HCT116 (cell line): Measurements from ENCODE around the gene ONECUT3. TPM values are rescaled to one million over a fixed set of nuclear protein-coding genes. Genes with fewer than 3 reads are reported as not detected.

ENCODE experiments used
- ATAC-seq: fragments of 200-7000 bp; cut with Tn5 transposase; 2 replicates; pipeline ENCODE4 v1.9.1; 2020; ENCODE audit warnings: mild to moderate bottlenecking, moderate library complexity
- BruUV-seq: library from RNA; stranded (reverse); fragments of 400-500 nt; replicated peaks from 2 replicates; lab custom pipeline; 2021; lab: Mats Ljungman, UMichigan
- CTCF ChIA-PET: fragments of 300-600 bp; sonication (Branson Sonifier 250); formaldehyde crosslinking; loops from one replicate; lab custom pipeline; 2021; ENCODE audit warnings: antibody characterized with exemption; lab: Charles Lee
- POLR2A ChIA-PET: fragments of 300-600, 350-600 bp; sonication (Branson Sonifier 250); formaldehyde crosslinking; loops from one replicate; lab custom pipeline; 2021; ENCODE audit warnings: antibody characterized with exemption; lab: Charles Lee
- RAD21 ChIA-PET, 2 experiments: fragments of 300-600 bp; sonication (Branson Sonifier 250); formaldehyde crosslinking; loops; one replicate each; lab custom pipeline; 2023; ENCODE audit warnings: low total read pairs in 2 of 2; ENCODE audit not compliant: uncharacterized antibody in 2 of 2, unreplicated experiment in 2 of 2, low non-redundant PET in 1 of 2; lab: Charles Lee
- DNase-seq: peaks from one replicate; pipeline ENCODE4 v3.0.0-alpha.2; 2010; ENCODE audit warnings: low read depth, low spot score
- H2AFZ ChIP-seq: fragments of 200-600 bp; shearing (Covaris generic), sonication (generic); 2 replicates; pipeline ENCODE4 v1.6.1; 2017; ENCODE audit warnings: low read depth, mixed run types, mixed read lengths, antibody characterized with exemption, low read length; ENCODE audit not compliant: poor library complexity, severe bottlenecking
- H3K27ac ChIP-seq: 2 replicates; pipeline ENCODE4 v1.5.1; 2012; ENCODE audit warnings: low read depth, low read length
- H3K27me3 ChIP-seq: fragments of 200-600 bp; sonication (generic); 2 replicates; pipeline ENCODE4 v1.6.1; 2016; ENCODE audit warnings: mixed run types, low read length, mixed read lengths; ENCODE audit not compliant: insufficient read depth
- H3K36me3 ChIP-seq, 2 experiments: fragments of 200-500 bp in 1 of 2; fragments of 200-600 bp in 1 of 2; sonication (Bioruptor generic) in 1 of 2; sonication (generic) in 1 of 2; 2 replicates each; pipeline versions ENCODE4 v1.5.1 to v1.6.1; 2014 to 2016; ENCODE audit warnings: low read length in 2 of 2, inconsistent platforms in 1 of 2, mixed read lengths in 1 of 2, mixed run types in 1 of 2; ENCODE audit not compliant: insufficient read depth in 2 of 2, control insufficient read depth in 1 of 2
- H3K4me1 ChIP-seq, 2 experiments: fragments of 200-600 bp in 1 of 2; sonication (generic) in 1 of 2; 2 replicates each; pipeline versions ENCODE4 v1.5.1 to v1.6.1; 2012 to 2017; ENCODE audit warnings: low read length in 2 of 2, inconsistent platforms in 1 of 2, mild to moderate bottlenecking in 1 of 2, mixed read lengths in 1 of 2, mixed run types in 1 of 2, moderate library complexity in 1 of 2; ENCODE audit not compliant: insufficient read depth in 2 of 2, control insufficient read depth in 1 of 2
- H3K4me2 ChIP-seq: fragments of 200-600 bp; sonication (generic); 2 replicates; pipeline ENCODE4 v1.6.1; 2017; ENCODE audit warnings: mixed run types, low read length, mixed read lengths
- H3K4me3 ChIP-seq, 2 experiments: fragments of 200-600 bp in 1 of 2; sonication (generic) in 1 of 2; replicated peaks in 1 of 2; 2 replicates each; pipeline ENCODE4 v1.5.1; 2011 to 2016; ENCODE audit warnings: low read length in 2 of 2, control low read depth in 1 of 2, low read depth in 1 of 2, mild to moderate bottlenecking in 1 of 2, mixed read lengths in 1 of 2, mixed run types in 1 of 2
- H3K79me2 ChIP-seq: fragments of 200-600 bp; sonication (generic); 2 replicates; pipeline ENCODE4 v1.6.1; 2017; ENCODE audit warnings: mild to moderate bottlenecking, mixed run types, low read length, moderate library complexity, mixed read lengths; ENCODE audit not compliant: insufficient read depth
- H3K9ac ChIP-seq: fragments of 200-600 bp; sonication (generic); 2 replicates; pipeline ENCODE4 v1.6.1; 2016; ENCODE audit warnings: low read length, mixed read lengths
- H3K9me2 ChIP-seq: fragments of 200-600 bp; sonication (generic), shearing (Covaris generic); 2 replicates; pipeline ENCODE4 v1.6.1; 2017; ENCODE audit warnings: mixed run types, mild to moderate bottlenecking, moderate library complexity; ENCODE audit not compliant: insufficient read depth
- H3K9me3 ChIP-seq, 2 experiments: fragments of 200-500 bp in 1 of 2; fragments of 200-600 bp in 1 of 2; sonication (Bioruptor generic) in 1 of 2; sonication (generic) in 1 of 2; 2 replicates each; pipeline ENCODE4 v1.6.1; 2014 to 2017; ENCODE audit warnings: low read length in 2 of 2, mixed read lengths in 2 of 2, inconsistent platforms in 1 of 2, low read depth in 1 of 2, mild to moderate bottlenecking in 1 of 2, mixed run types in 1 of 2, moderate library complexity in 1 of 2; ENCODE audit not compliant: control insufficient read depth in 1 of 2, insufficient read depth in 1 of 2
- H4K20me1 ChIP-seq: fragments of 200-600 bp; sonication (generic), shearing (Covaris generic); 2 replicates; pipeline ENCODE4 v1.6.1; 2017; ENCODE audit warnings: mixed run types, mild to moderate bottlenecking, moderate library complexity; ENCODE audit not compliant: insufficient read depth
- ELF1 ChIP-seq: IDR thresholded peaks from 2 replicates; pipeline ENCODE4 v1.6.1; 2012; ENCODE audit warnings: low read depth, borderline replicate concordance
- EZH2 ChIP-seq: fragments of 200-600 bp; sonication (generic); IDR thresholded peaks from 2 replicates; pipeline ENCODE4 v1.6.1; 2017; ENCODE audit warnings: antibody characterized with exemption, mixed run types
- EZH2phosphoT487 ChIP-seq: fragments of 200-600 bp; IDR thresholded peaks from 2 replicates; pipeline ENCODE4 v1.6.1; 2018; ENCODE audit warnings: antibody characterized with exemption, borderline replicate concordance
- FOSL1 ChIP-seq: IDR thresholded peaks from 2 replicates; pipeline ENCODE4 v1.6.1; 2012; ENCODE audit warnings: low read depth
- POLR2AphosphoS5 ChIP-seq: IDR thresholded peaks from 2 replicates; pipeline ENCODE4 v1.6.1; 2011; ENCODE audit warnings: mild to moderate bottlenecking, low read depth, low read length, moderate library complexity
- SP1 ChIP-seq: IDR thresholded peaks from 2 replicates; pipeline ENCODE4 v1.6.1; 2012; ENCODE audit warnings: low read depth
- SRF ChIP-seq: IDR thresholded peaks from 2 replicates; pipeline ENCODE4 v1.6.1; 2012; ENCODE audit warnings: low read depth
- YY1 ChIP-seq: IDR thresholded peaks from 2 replicates; pipeline ENCODE4 v1.6.1; 2011; ENCODE audit warnings: low read length, low read depth, moderate library complexity, mild to moderate bottlenecking; ENCODE audit not compliant: insufficient replicate concordance; ENCODE audit errors: extremely low read depth
- ZBTB33 ChIP-seq: IDR thresholded peaks from 2 replicates; pipeline ENCODE4 v1.6.1; 2011; ENCODE audit warnings: mild to moderate bottlenecking, low read length, moderate library complexity; ENCODE audit not compliant: insufficient replicate concordance; ENCODE audit errors: extremely low read depth
- intact Hi-C: fragments of 100-400 bp; cut with micrococcal nuclease; formaldehyde crosslinking; loops from 2 replicates; pipeline ENCODE4 v1.10.0; 2022
- total RNA-seq: library from RNA; stranded (reverse); gene quantifications from one replicate; pipeline ENCODE4 v1.2.1, GENCODE V29; 2021; ENCODE audit not compliant: unreplicated experiment

ONECUT3 gene
- total RNA-seq, 1 experiment from 2014 or later: 22.1 TPM

- no peak for TF ChIP-seq ELF1
- no peak for TF ChIP-seq EZH2
- no peak for TF ChIP-seq YY1
- TF ChIP-seq SP1: no peak
- TF ChIP-seq POLR2AphosphoS5: no peak
- TF ChIP-seq EZH2phosphoT487: no peak
Measured at GRCh38 chr19:1782521-1782920, 29.2 kb downstream of the ONECUT3 start (continued).

GRCh38 chr19:1783354-1783753, 30.0 kb downstream of the ONECUT3 start:
- no peak for ATAC-seq
- intact Hi-C loops: no loop called here
- Histone ChIP-seq H3K4me3 (no peak overlapping the region), H3K9me3 (peaks cover 0 to 12% of the 10 kb centered on the region in 2 experiments; a peak in 1 of 4 replicates), H3K36me3 (no peaks in the 10 kb centered on the region), H3K4me1 (no peaks in the 10 kb centered on the region), H3K27ac (no peak overlapping the region), H3K9ac (no peak overlapping the region), H4K20me1 (no peaks in the 10 kb centered on the region), H2AFZ (no peak overlapping the region), H3K27me3 (no peaks in the 10 kb centered on the region), H3K79me2 (no peaks in the 10 kb centered on the region), H3K9me2 (no peaks in the 10 kb centered on the region), H3K4me2 (no peak overlapping the region)
- ChIA-PET CTCF (interaction anchor here (1.2 to 1.9 kb wide), 2 partner anchors 10 kb away, joined by 4 read pairs; no protein-coding TSS in a partner anchor), POLR2A (no interaction called here), RAD21 (no interaction called here)
- TF ChIP-seq SP1 (no peak), EZH2phosphoT487 (no peak), SRF (no peak), ELF1 (no peak), EZH2 (no peak), FOSL1 (no peak), ZBTB33 (no peak)
- DNase-seq: no peak
- BruUV-seq: no TSS peak
